K562 (cell line): ENCODE results near the gene SERTAD3. TPM values are rescaled to one million over a fixed set of nuclear protein-coding genes. Genes with fewer than 3 reads are reported as not detected.

Source experiments
- ATF7 ChIP-seq: fragments of 450-650 bp; IDR thresholded peaks from 2 replicates; pipeline ENCODE4 v1.7.1; 2014; ENCODE audit warnings: mild to moderate bottlenecking, moderate library complexity
- CBX8 ChIP-seq: fragments of 200-600 bp; sonication (generic); IDR thresholded peaks from 2 replicates; pipeline ENCODE4 v1.6.1; 2012; ENCODE audit warnings: borderline replicate concordance, mixed run types, low read depth, mild to moderate bottlenecking, moderate library complexity, mixed read lengths, low read length, control low read depth, inconsistent platforms; ENCODE audit not compliant: poor library complexity, severe bottlenecking; ENCODE audit errors: extremely low read depth
- FOS ChIP-seq: IDR thresholded peaks from 3 replicates; pipeline ENCODE4 v1.6.1; 2011; ENCODE audit not compliant: insufficient read length; ENCODE audit errors: extremely low read depth
- GABPA ChIP-seq: fragments of 200-800 bp; sonication (Bioruptor generic); conservative IDR thresholded peaks from 2 replicates; pipeline ENCODE4 v1.6.1; 2016; ENCODE audit warnings: low read depth, missing genetic modification characterization, missing compliant biosample characterization
- NCOA6 ChIP-seq: fragments of 450-650 bp; IDR thresholded peaks from 2 replicates; pipeline ENCODE4 v1.6.1; 2017; ENCODE audit warnings: mild to moderate bottlenecking
- NFIC ChIP-seq: fragments of 450-650 bp; IDR thresholded peaks from 2 replicates; pipeline ENCODE4 v1.6.1; 2017; ENCODE audit warnings: mild to moderate bottlenecking, inconsistent platforms
- OTX1 ChIP-seq: fragments of 450-650 bp; formaldehyde crosslinking; IDR thresholded peaks from 2 replicates; pipeline ENCODE4 v1.4.0; 2022; ENCODE audit warnings: mild to moderate bottlenecking
- PTRF ChIP-seq: fragments of 450-650 bp; IDR thresholded peaks from 2 replicates; pipeline ENCODE4 v1.6.1; 2016; ENCODE audit warnings: mild to moderate bottlenecking, missing genetic modification characterization, missing compliant biosample characterization
- RNF2 ChIP-seq: sonication (generic); IDR thresholded peaks from 2 replicates; pipeline ENCODE4 v1.6.1; 2016
- TCFL5 ChIP-seq: fragments of 250-450 bp; sonication (Bioruptor Pico); conservative IDR thresholded peaks from 2 replicates; pipeline ENCODE4 v1.6.1; 2021; ENCODE audit warnings: mild to moderate bottlenecking, moderate library complexity, matching md5 sums
- TEAD4 ChIP-seq, 2 experiments: sonication (generic) in 1 of 2; formaldehyde crosslinking in 1 of 2; IDR thresholded peaks; 2 replicates each; pipeline versions ENCODE4 v1.6.1 to v1.8.0; 2012 to 2022; ENCODE audit warnings: borderline replicate concordance in 1 of 2, inconsistent platforms in 1 of 2, low read length in 1 of 2, mild to moderate bottlenecking in 1 of 2, missing genetic modification reagents in 1 of 2
- TGIF2 ChIP-seq: sonication (generic); formaldehyde crosslinking; IDR thresholded peaks from 2 replicates; pipeline ENCODE4 v1.8.1; 2022; ENCODE audit warnings: mild to moderate bottlenecking, missing genetic modification reagents, moderate library complexity
- ZNF165 ChIP-seq: fragments of 250-450 bp; sonication (Bioruptor Pico); IDR thresholded peaks from 2 replicates; pipeline ENCODE4 v1.4.0; 2020; ENCODE audit warnings: borderline replicate concordance
- ZNF174 ChIP-seq: fragments of 250-450 bp; sonication (Bioruptor Pico); IDR thresholded peaks from 2 replicates; pipeline ENCODE4 v1.4.0; 2020; ENCODE audit warnings: mild to moderate bottlenecking
- ZNF668 ChIP-seq: fragments of 250-450 bp; sonication (Bioruptor Pico); IDR thresholded peaks from 2 replicates; pipeline ENCODE4 v1.8.0; 2022; ENCODE audit warnings: mild to moderate bottlenecking, inconsistent platforms
- polyA plus RNA-seq, 8 experiments: library from polyadenylated mRNA; depleted of rRNA in 4 of 8; stranded (reverse) in 5 of 8; unstranded in 3 of 8; fragments of >200 nt; fragmentation: Nextera tagmentation in 2 of 8; fragmentation: Illumina TruSeq in 1 of 8; extraction: Ambion mirVana in 2 of 8; extraction: Trizol in 1 of 8; gene quantifications; 2 replicates each; pipeline versions ENCODE4 v1.2.1 to v1.2.3, GENCODE V29; 2011 to 2014; ENCODE audit warnings: inconsistent platforms in 1 of 8, missing spikeins in 1 of 8
- total RNA-seq, 7 experiments: library from RNA; depleted of rRNA in 6 of 7; stranded (reverse); fragments of >200 nt in 6 of 7; fragmentation: Illumina TruSeq in 2 of 7; extraction: Trizol in 2 of 7; gene quantifications; 2 replicates each; pipeline versions ENCODE4 v1.2.1 to v1.2.3, GENCODE V29; 2011 to 2021; ENCODE audit warnings: low replicate concordance in 1 of 7
- TF ChIP-seq, protein P1 (sequence below): fragments of 250-450 bp; sonication (Bioruptor Pico); IDR thresholded peaks from 2 replicates; pipeline ENCODE4 v1.5.0; 2020; ENCODE audit warnings: mild to moderate bottlenecking, borderline replicate concordance
- TF ChIP-seq, protein P2 (sequence below): fragments of 200-800 bp; sonication (Bioruptor generic); IDR thresholded peaks from 2 replicates; pipeline ENCODE4 v1.6.1; 2016; ENCODE audit warnings: missing genetic modification characterization, missing compliant biosample characterization
- TF ChIP-seq, protein P3 (sequence below): fragments of 450-650 bp; conservative IDR thresholded peaks from 2 replicates; pipeline ENCODE4 v1.6.1; 2016; ENCODE audit warnings: missing genetic modification characterization, low read depth, mild to moderate bottlenecking, control low read depth, missing compliant biosample characterization

The SERTAD3 gene
- total and polyA plus RNA-seq, 9 of the 15 experiments (the other 6 are each of a cell fraction or from before 2014, with no cell fraction given), result 5.4 to 28.9 (median 17.5) TPM

DNA sequence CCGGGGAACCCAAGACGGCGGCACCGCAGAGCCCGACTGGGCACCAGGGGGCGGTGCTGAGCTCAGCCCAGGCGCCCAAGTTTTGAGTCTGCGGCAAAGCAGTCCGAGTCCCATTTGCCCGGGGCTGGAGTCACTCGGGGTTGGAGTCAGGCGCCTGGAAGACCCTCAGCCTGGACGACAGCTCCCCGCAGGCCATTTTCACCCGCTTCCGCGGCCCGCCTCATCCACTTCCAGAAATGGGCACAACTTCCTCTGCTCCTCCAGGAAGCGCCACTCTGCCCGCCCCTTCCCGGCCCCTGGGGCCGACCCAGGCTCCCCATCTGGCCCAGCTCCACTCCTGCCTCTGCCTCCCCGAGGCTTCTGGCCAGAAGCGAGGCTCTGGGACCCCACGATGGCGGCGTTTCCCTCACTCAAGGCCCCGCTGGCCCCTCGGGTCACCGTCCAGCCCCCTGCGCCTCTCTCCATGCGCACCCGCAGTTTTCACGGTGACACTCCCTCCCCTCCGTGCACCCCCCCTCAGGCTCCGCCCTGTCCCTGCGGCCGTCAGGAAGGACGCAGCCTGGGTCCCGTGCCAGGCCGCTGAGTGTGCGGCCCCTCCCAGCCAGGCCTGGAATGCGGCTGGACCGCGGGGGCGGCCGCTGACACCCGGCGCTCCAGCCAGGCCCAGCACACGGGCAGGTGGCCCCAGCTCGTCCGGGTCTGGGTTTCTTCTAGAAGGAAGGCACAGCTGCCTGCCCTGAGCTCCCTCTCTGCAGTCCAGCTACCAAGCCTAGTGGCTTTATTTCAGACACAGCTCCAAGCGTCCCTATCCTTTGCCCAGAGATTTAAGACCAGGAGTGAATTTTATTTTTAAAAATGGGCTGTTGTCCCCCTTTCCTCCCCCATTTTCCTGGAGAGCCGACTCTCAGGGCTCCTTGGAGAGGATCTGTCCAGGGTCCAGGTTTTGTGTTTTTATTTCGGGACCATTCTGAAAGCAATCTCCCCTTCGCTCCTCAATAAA is 23.1 kb downstream of the SERTAD3 start (continued):
- peak; percentile 72; the same call in 1 of the 2 replicates for TF ChIP-seq TGIF2
- no peak for TF ChIP-seq ZNF165 (CRISPR knock-in tag)
- peak; percentile 55 for TF ChIP-seq RNF2
- no peak for TF ChIP-seq CBX8
- no peak for TF ChIP-seq FOS
- no peak for TF ChIP-seq TCFL5 (CRISPR knock-in tag)
- peak; percentile 93 for TF ChIP-seq TEAD4 (IDR thresholded peaks at IDR 0.05; ENCODE audit: low read length)
- peak; percentile 98 for TF ChIP-seq TEAD4 (CRISPR knock-in tag; IDR thresholded peaks at IDR 0.05; ENCODE audit: borderline replicate concordance)
- peak; percentile 73; the same call in 1 of the 2 replicates for TF ChIP-seq ATF7
- no peak for TF ChIP-seq ZNF174
- peak; percentile 59 for TF ChIP-seq NCOA6
- TF ChIP-seq ZNF668 (CRISPR knock-in tag), result no peak
- TF ChIP-seq, protein P1, sequence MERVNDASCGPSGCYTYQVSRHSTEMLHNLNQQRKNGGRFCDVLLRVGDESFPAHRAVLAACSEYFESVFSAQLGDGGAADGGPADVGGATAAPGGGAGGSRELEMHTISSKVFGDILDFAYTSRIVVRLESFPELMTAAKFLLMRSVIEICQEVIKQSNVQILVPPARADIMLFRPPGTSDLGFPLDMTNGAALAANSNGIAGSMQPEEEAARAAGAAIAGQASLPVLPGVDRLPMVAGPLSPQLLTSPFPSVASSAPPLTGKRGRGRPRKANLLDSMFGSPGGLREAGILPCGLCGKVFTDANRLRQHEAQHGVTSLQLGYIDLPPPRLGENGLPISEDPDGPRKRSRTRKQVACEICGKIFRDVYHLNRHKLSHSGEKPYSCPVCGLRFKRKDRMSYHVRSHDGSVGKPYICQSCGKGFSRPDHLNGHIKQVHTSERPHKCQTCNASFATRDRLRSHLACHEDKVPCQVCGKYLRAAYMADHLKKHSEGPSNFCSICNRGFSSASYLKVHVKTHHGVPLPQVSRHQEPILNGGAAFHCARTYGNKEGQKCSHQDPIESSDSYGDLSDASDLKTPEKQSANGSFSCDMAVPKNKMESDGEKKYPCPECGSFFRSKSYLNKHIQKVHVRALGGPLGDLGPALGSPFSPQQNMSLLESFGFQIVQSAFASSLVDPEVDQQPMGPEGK, result no peak
- TF ChIP-seq, protein P2, sequence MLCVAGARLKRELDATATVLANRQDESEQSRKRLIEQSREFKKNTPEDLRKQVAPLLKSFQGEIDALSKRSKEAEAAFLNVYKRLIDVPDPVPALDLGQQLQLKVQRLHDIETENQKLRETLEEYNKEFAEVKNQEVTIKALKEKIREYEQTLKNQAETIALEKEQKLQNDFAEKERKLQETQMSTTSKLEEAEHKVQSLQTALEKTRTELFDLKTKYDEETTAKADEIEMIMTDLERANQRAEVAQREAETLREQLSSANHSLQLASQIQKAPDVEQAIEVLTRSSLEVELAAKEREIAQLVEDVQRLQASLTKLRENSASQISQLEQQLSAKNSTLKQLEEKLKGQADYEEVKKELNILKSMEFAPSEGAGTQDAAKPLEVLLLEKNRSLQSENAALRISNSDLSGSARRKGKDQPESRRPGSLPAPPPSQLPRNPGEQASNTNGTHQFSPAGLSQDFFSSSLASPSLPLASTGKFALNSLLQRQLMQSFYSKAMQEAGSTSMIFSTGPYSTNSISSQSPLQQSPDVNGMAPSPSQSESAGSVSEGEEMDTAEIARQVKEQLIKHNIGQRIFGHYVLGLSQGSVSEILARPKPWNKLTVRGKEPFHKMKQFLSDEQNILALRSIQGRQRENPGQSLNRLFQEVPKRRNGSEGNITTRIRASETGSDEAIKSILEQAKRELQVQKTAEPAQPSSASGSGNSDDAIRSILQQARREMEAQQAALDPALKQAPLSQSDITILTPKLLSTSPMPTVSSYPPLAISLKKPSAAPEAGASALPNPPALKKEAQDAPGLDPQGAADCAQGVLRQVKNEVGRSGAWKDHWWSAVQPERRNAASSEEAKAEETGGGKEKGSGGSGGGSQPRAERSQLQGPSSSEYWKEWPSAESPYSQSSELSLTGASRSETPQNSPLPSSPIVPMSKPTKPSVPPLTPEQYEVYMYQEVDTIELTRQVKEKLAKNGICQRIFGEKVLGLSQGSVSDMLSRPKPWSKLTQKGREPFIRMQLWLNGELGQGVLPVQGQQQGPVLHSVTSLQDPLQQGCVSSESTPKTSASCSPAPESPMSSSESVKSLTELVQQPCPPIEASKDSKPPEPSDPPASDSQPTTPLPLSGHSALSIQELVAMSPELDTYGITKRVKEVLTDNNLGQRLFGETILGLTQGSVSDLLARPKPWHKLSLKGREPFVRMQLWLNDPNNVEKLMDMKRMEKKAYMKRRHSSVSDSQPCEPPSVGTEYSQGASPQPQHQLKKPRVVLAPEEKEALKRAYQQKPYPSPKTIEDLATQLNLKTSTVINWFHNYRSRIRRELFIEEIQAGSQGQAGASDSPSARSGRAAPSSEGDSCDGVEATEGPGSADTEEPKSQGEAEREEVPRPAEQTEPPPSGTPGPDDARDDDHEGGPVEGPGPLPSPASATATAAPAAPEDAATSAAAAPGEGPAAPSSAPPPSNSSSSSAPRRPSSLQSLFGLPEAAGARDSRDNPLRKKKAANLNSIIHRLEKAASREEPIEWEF, result no peak
- TF ChIP-seq, protein P3, sequence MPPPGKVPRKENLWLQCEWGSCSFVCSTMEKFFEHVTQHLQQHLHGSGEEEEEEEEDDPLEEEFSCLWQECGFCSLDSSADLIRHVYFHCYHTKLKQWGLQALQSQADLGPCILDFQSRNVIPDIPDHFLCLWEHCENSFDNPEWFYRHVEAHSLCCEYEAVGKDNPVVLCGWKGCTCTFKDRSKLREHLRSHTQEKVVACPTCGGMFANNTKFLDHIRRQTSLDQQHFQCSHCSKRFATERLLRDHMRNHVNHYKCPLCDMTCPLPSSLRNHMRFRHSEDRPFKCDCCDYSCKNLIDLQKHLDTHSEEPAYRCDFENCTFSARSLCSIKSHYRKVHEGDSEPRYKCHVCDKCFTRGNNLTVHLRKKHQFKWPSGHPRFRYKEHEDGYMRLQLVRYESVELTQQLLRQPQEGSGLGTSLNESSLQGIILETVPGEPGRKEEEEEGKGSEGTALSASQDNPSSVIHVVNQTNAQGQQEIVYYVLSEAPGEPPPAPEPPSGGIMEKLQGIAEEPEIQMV, result no peak
- TF ChIP-seq NFIC, result peak; percentile 79
- TF ChIP-seq PTRF (tag), result no peak
- TF ChIP-seq GABPA (tag), result peak; percentile 61
- TF ChIP-seq OTX1 (CRISPR knock-in tag), result no peak
